Measurements from ENCODE around the gene HK1.

Gene HK1

GRCh38 chr10:69348816-69349541, 70.7 kb downstream of the HK1 start:
- DNase-seq (ENCODE audit: low read depth) = peak; percentile 92

- DNase-seq (ENCODE audit: low read depth) = no peak
These were observed 71.2 kb downstream of the HK1 start for GRCh38 chr10:69349542-69349888.

GRCh38 chr10:69351589-69351988, 73.3 kb downstream of the HK1 start:
- no peak for DNase-seq (ENCODE audit: low read depth)

- DNase-seq (ENCODE audit: low read depth) = peak; percentile 70
These were observed 74.4 kb downstream of the HK1 start for GRCh38 chr10:69352569-69353264.

- no peak for DNase-seq (ENCODE audit: low read depth)
These were observed 75.8 kb downstream of the HK1 start for GRCh38 chr10:69353977-69354635.

- no peak for DNase-seq (ENCODE audit: low read depth)
These were observed 77.9 kb downstream of the HK1 start for GRCh38 chr10:69356187-69356586.

- DNase-seq (ENCODE audit: low read depth) = no peak
These were observed 80.0 kb downstream of the HK1 start for GRCh38 chr10:69358148-69358795.

- peak; percentile 70 for DNase-seq (ENCODE audit: low read depth)
These were observed 80.9 kb downstream of the HK1 start for GRCh38 chr10:69359148-69359547.

GRCh38 chr10:69359594-69359993, 81.3 kb downstream of the HK1 start:
- no peak for DNase-seq (ENCODE audit: low read depth)

- DNase-seq (ENCODE audit: low read depth) = peak; percentile 81
These were observed 82.4 kb downstream of the HK1 start for GRCh38 chr10:69360485-69361302.

- no peak for DNase-seq (ENCODE audit: low read depth)
These were observed 83.0 kb downstream of the HK1 start for GRCh38 chr10:69361303-69361614.

GRCh38 chr10:69362471-69362954, 84.2 kb downstream of the HK1 start:
- peak; percentile 86 for DNase-seq (ENCODE audit: low read depth)

GRCh38 chr10:69363666-69364065, 85.4 kb downstream of the HK1 start:
- no peak for DNase-seq (ENCODE audit: low read depth)

- DNase-seq (ENCODE audit: low read depth) = no peak
These were observed 86.1 kb downstream of the HK1 start for GRCh38 chr10:69364232-69364940.

- no peak for DNase-seq (ENCODE audit: low read depth)
These were observed 88.4 kb downstream of the HK1 start for GRCh38 chr10:69366738-69367137.

- DNase-seq (ENCODE audit: low read depth) = no peak
These were observed 89.2 kb downstream of the HK1 start for GRCh38 chr10:69367469-69367868.

GRCh38 chr10:69372126-69372980, 94.1 kb downstream of the HK1 start:
- DNase-seq (ENCODE audit: low read depth) = peak; percentile 23

GRCh38 chr10:69374242-69374641, 95.9 kb downstream of the HK1 start:
- no peak for DNase-seq (ENCODE audit: low read depth)

- DNase-seq (ENCODE audit: low read depth) = no peak
These were observed 96.6 kb downstream of the HK1 start for GRCh38 chr10:69374931-69375306.

All from fibroblast of gingiva (primary cell).